Common myeloid progenitor, CD34-positive (primary cell): ENCODE results near the gene GRM8.

Experiments used
- CTCF ChIA-PET: fragments of 350-600 bp; sonication (Branson Sonifier 250); formaldehyde crosslinking; loops from one replicate; lab custom pipeline; 2021; ENCODE audit warnings: antibody characterized with exemption; lab: Charles Lee
- POLR2A ChIA-PET: fragments of 350-600 bp; sonication (Branson Sonifier 250); formaldehyde crosslinking; loops from one replicate; lab custom pipeline; 2021; ENCODE audit warnings: antibody characterized with exemption; lab: Charles Lee
- DNase-seq, 3 donors: peaks; one replicate each; pipeline versions ENCODE4 v3.0.0 to v3.0.0-alpha.2; 2013
- H3K27ac ChIP-seq, 2 experiments: 1 replicate in 1 of 2; 2 replicates in 1 of 2; pipeline ENCODE4 v1.7.0; 2013; ENCODE audit warnings: inconsistent platforms in 2 of 2, low read length in 2 of 2, mild to moderate bottlenecking in 2 of 2, low read depth in 1 of 2, moderate library complexity in 1 of 2; ENCODE audit not compliant: severe bottlenecking in 2 of 2, insufficient read depth in 1 of 2, poor library complexity in 1 of 2
- H3K27me3 ChIP-seq, 5 experiments: replicated peaks in 2 of 5; 1 replicate in 3 of 5; 2 replicates in 2 of 5; pipeline versions ENCODE4 v1.6.1 to v1.7.0; 2013; ENCODE audit warnings: low read length in 4 of 5, mild to moderate bottlenecking in 2 of 5, moderate library complexity in 2 of 5, inconsistent platforms in 1 of 5; ENCODE audit not compliant: insufficient read depth in 5 of 5, control insufficient read depth in 4 of 5
- H3K36me3 ChIP-seq, 4 experiments: 1 replicate in 2 of 4; 2 replicates in 2 of 4; pipeline versions ENCODE4 v1.6.1 to v1.7.0; 2013; ENCODE audit warnings: low read length in 3 of 4, control low read depth in 1 of 4, mild to moderate bottlenecking in 1 of 4; ENCODE audit not compliant: control insufficient read depth in 4 of 4, insufficient read depth in 4 of 4
- H3K4me1 ChIP-seq, 4 experiments: 1 replicate in 3 of 4; 2 replicates in 1 of 4; pipeline versions ENCODE4 v1.6.1 to v1.7.1; 2013; ENCODE audit warnings: low read length in 3 of 4, mild to moderate bottlenecking in 3 of 4, control low read depth in 1 of 4, inconsistent platforms in 1 of 4, moderate library complexity in 1 of 4; ENCODE audit not compliant: control insufficient read depth in 4 of 4, insufficient read depth in 4 of 4; ENCODE audit errors: control extremely low read depth in 1 of 4
- H3K4me3 ChIP-seq, 7 experiments: 1 replicate in 4 of 7; 2 replicates in 3 of 7; pipeline versions ENCODE4 v1.5.1 to v1.7.0; 2013; ENCODE audit warnings: mild to moderate bottlenecking in 7 of 7, low read length in 6 of 7, moderate library complexity in 6 of 7, inconsistent platforms in 2 of 7, low read depth in 2 of 7, control low read depth in 1 of 7; ENCODE audit not compliant: insufficient read depth in 4 of 7, control insufficient read depth in 1 of 7; ENCODE audit errors: extremely low read depth in 1 of 7
- H3K9me3 ChIP-seq, 5 experiments: 1 replicate in 4 of 5; 2 replicates in 1 of 5; pipeline versions ENCODE4 v1.6.1 to v1.7.1; 2013; ENCODE audit warnings: low read length in 4 of 5, mild to moderate bottlenecking in 2 of 5, inconsistent platforms in 1 of 5, low read depth in 1 of 5, moderate library complexity in 1 of 5; ENCODE audit not compliant: control insufficient read depth in 4 of 5, insufficient read depth in 2 of 5; ENCODE audit errors: control extremely low read depth in 1 of 5
- WGBS: methylation state at CpG from one replicate; pipeline ENCODE4 v1.1.5; 2013; ENCODE audit not compliant: insufficient coverage; 5-methylcytosine and 5-hydroxymethylcytosine counted together

Gene GRM8

DNA sequence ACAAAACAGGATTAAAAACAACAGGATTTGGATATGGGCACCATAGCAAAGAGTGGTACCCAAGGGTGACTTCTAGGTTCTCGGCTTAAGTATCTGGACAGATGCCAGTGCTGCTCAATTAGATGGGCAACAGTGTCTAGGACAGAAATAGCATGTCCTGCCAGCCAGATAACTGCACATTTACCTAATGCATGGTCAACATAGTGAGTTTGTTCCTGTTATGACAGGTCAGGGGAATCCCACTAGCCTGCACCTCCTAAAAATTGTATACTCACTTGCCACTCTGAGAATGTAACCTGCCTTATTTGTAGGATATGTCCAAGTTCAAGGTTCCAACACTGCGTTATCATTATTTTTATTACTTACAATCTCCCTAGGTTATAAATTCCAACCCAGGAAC is 471.7 kb downstream of the GRM8 start:
- WGBS = 94% methylated on average over 2 of the region's 2 CpGs
- H3K4me1 ChIP-seq = no peaks in the 10 kb centered on the region

GRCh38 chr7:126778101-126778500 is 474.6 kb downstream of the GRM8 start:
- no peaks in the 10 kb centered on the region for H3K36me3 ChIP-seq
- ChIA-PET POLR2A (no interaction called here), CTCF (no interaction called here)
- H3K4me1 ChIP-seq = no peaks in the 10 kb centered on the region
- no peak overlapping the region for H3K4me3 ChIP-seq
- no peak overlapping the region for H3K27ac ChIP-seq
- H3K27me3 ChIP-seq = no peaks in the 10 kb centered on the region
- no peaks in the 10 kb centered on the region for H3K9me3 ChIP-seq
- WGBS = no CpG with 5 or more reads among the region's 1 CpG
- no peak for DNase-seq

More for the DNA sequence above, 471.7 kb downstream of the GRM8 start:
- Histone ChIP-seq H3K27me3 (no peaks in the 10 kb centered on the region), H3K4me3 (no peak overlapping the region), H3K9me3 (no peaks in the 10 kb centered on the region), H3K36me3 (no peaks in the 10 kb centered on the region), H3K27ac (no peak overlapping the region)
- CTCF ChIA-PET = no interaction called here
- POLR2A ChIA-PET = no interaction called here
- no peak for DNase-seq

- no peaks in the 10 kb centered on the region for H3K9me3 ChIP-seq
- no peak overlapping the region for H3K4me3 ChIP-seq
- 81% methylated on average over 3 of the region's 3 CpGs for WGBS
- H3K36me3 ChIP-seq = no peaks in the 10 kb centered on the region
- no peak overlapping the region for H3K27ac ChIP-seq
- ChIA-PET CTCF (no interaction called here), POLR2A (no interaction called here)
- H3K4me1 ChIP-seq = no peaks in the 10 kb centered on the region
- no peak for DNase-seq
- no peaks in the 10 kb centered on the region for H3K27me3 ChIP-seq
Measured at GRCh38 chr7:126776498-126776897, 476.2 kb downstream of the GRM8 start.

DNA sequence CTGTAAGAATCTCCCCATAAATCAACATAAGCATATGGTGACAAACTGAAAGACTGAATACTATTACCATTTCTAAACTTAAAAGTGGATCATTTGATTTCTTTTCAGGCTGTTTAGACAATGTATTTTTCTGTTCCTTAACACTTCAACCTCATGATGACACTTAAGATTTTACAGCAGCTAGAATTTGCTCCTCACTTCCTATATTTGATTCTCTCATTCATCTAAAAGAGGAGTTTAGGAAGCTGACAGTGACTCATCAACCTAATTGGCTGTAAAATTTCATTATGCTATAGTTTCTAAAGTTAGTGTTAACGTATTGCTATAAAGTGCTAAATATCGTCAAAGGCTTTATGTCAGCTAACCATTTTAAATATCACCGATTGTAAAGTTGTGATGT is 478.7 kb downstream of the GRM8 start:
- no peaks in the 10 kb centered on the region for H3K9me3 ChIP-seq
- no peaks in the 10 kb centered on the region for H3K4me1 ChIP-seq
- no peak overlapping the region for H3K4me3 ChIP-seq
- POLR2A ChIA-PET = no interaction called here
- WGBS = no CpG with 5 or more reads among the region's 3 CpGs
- CTCF ChIA-PET = no interaction called here
- no peak for DNase-seq
- H3K36me3 ChIP-seq = no peaks in the 10 kb centered on the region
- H3K27me3 ChIP-seq = no peaks in the 10 kb centered on the region
- H3K27ac ChIP-seq = no peak overlapping the region

- Histone ChIP-seq H3K4me1 (no peaks in the 10 kb centered on the region), H3K36me3 (no peaks in the 10 kb centered on the region), H3K27me3 (peaks cover 0 to 2% (median 0%) of the 10 kb centered on the region in 5 experiments), H3K27ac (no peak overlapping the region), H3K9me3 (no peaks in the 10 kb centered on the region), H3K4me3 (no peak overlapping the region)
- WGBS = 93% methylated on average over 2 of the region's 5 CpGs
- ChIA-PET CTCF (no interaction called here), POLR2A (no interaction called here)
- no peak for DNase-seq
Measured at GRCh38 chr7:126768836-126769235, 483.9 kb downstream of the GRM8 start.

DNA sequence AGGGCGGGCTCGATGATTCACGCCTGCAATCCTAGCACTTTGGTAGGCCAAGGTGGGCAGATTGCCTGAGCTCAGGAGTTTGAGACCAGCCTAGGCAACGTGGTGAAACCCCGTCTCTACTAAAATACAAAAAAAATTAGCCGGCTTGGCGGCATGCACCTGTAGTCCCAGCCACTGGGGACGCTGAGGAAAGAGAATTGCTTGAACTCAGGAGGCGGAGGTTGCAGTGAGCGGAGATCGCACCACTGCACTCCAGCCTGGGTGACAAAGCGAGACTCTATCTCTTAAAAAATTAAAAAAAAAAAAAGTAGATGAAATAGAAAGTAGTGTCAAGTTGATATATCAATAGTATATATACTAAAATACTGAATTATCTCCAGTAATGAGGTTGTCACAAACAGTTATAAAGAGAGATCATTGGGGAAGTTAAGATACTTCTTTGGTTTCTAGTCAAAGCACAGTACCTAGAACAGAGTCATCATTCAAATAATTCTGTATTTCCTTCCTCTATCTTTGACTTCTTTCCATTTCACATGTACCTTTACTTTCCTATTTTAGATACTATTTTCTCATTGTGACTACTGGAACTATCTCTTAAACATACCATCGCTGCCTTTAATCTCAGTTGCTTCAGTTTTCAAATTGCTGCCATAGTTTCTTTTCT is 491.7 kb downstream of the GRM8 start:
- ChIA-PET CTCF (interaction anchor here (0.7 kb wide), 1 partner anchor 162 kb away, joined by 3 read pairs; no protein-coding TSS in a partner anchor), POLR2A (no interaction called here)
- no peaks in the 10 kb centered on the region for H3K9me3 ChIP-seq
- H3K36me3 ChIP-seq = no peaks in the 10 kb centered on the region
- H3K4me3 ChIP-seq = no peak overlapping the region
- DNase-seq = no peak
- H3K4me1 ChIP-seq = no peaks in the 10 kb centered on the region
- H3K27me3 ChIP-seq = peaks cover 0 to 2% (median 0%) of the 10 kb centered on the region in 5 experiments
- no peak overlapping the region for H3K27ac ChIP-seq
- 89% methylated on average over 8 of the region's 13 CpGs for WGBS

GRCh38 chr7:126755381-126755780 is 497.4 kb downstream of the GRM8 start:
- H3K27me3 ChIP-seq = peaks cover 0 to 2% (median 0%) of the 10 kb centered on the region in 5 experiments
- ChIA-PET CTCF (no interaction called here), POLR2A (no interaction called here)
- H3K9me3 ChIP-seq = no peaks in the 10 kb centered on the region
- H3K4me1 ChIP-seq = no peaks in the 10 kb centered on the region
- no peak overlapping the region for H3K4me3 ChIP-seq
- H3K36me3 ChIP-seq = no peaks in the 10 kb centered on the region
- H3K27ac ChIP-seq = no peak overlapping the region
- no peak for DNase-seq
- 100% methylated on average over 3 of the region's 3 CpGs for WGBS
